Activated CD8-positive, alpha-beta T cell treated with anti-CD3 and anti-CD28 coated beads for 36 hours (primary cell): Measurements from ENCODE around the gene RPS6KA3. TPM values are rescaled to one million over a fixed set of nuclear protein-coding genes. Genes with fewer than 3 reads are reported as not detected.
"Not testable (repeated sequence)": the region's sequence is repeated elsewhere in the genome, so short reads cannot be mapped to it uniquely, and the experiment has no call there.

Experiments used
- ATAC-seq: fragments of 200-7000 bp; cut with Tn5 transposase; one replicate; pipeline ENCODE4 v1.10.0; 2021; ENCODE audit warnings: mild to moderate bottlenecking, moderate library complexity
- CTCF ChIA-PET: fragments of 350-600 bp; sonication (Branson Sonifier 250); formaldehyde crosslinking; loops from one replicate; lab custom pipeline; 2021; ENCODE audit warnings: antibody characterized with exemption; lab: Charles Lee
- POLR2A ChIA-PET: fragments of 350-600 bp; sonication (Branson Sonifier 250); formaldehyde crosslinking; loops from one replicate; lab custom pipeline; 2021; ENCODE audit warnings: antibody characterized with exemption; lab: Charles Lee
- DNase-seq: peaks from one replicate; pipeline ENCODE4 v3.0.0-alpha.2; 2020
- H3K27ac Mint-ChIP-seq: one replicate; pipeline ENCODE4 v1.8.0; 2021; ENCODE audit warnings: mild to moderate bottlenecking, mixed read lengths
- H3K27me3 Mint-ChIP-seq: one replicate; pipeline ENCODE4 v1.8.0; 2021; ENCODE audit warnings: mixed read lengths
- H3K36me3 Mint-ChIP-seq: one replicate; pipeline ENCODE4 v1.8.0; 2021; ENCODE audit warnings: low read depth, mixed read lengths
- H3K4me1 Mint-ChIP-seq: one replicate; pipeline ENCODE4 v1.8.0; 2021; ENCODE audit warnings: low read depth, mixed read lengths
- H3K4me3 Mint-ChIP-seq: one replicate; pipeline ENCODE4 v1.8.0; 2021; ENCODE audit warnings: mild to moderate bottlenecking, moderate library complexity, mixed read lengths
- H3K9me3 Mint-ChIP-seq: one replicate; pipeline ENCODE4 v1.8.0; 2021; ENCODE audit warnings: mixed read lengths
- intact Hi-C: fragments of 100-400 bp; cut with micrococcal nuclease; formaldehyde crosslinking; loops from one replicate; pipeline ENCODE4 v1.10.0; 2022
- total RNA-seq, 2 experiments: library from RNA; stranded (reverse); gene quantifications; one replicate each; pipeline ENCODE4 v1.2.3, GENCODE V29; 2021
- TF ChIP-seq, protein P1 (sequence below): fragments of 200-600 bp; IDR thresholded peaks from one replicate; pipeline ENCODE4 v1.8.0; 2022; ENCODE audit warnings: antibody characterized with exemption, mild to moderate bottlenecking

Gene RPS6KA3
- total RNA-seq, 2 experiments from 2014 or later: 52.6 to 56.9 TPM

DNA sequence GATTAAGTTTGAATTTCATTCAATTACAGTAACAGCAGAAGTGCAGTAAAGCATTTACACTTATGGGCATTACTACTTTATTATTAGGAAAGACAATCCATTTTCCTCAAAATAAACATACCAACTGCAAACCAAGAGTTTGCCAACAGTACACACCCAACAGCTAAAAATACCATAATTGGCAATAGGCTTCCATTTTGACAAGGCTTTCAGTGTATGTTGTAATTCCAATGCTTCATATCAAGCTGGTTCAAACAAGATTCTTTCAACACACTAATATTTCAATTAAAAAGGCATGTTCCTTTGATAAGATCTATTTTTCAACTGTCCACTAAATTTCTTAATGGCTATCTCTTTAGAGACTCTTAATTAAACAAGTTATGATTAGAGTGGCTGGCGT is 137.2 kb downstream of the RPS6KA3 start:
- Mint-ChIP-seq H3K27ac (no peak overlapping the region), H3K9me3 (no peaks in the 10 kb centered on the region), H3K27me3 (no peaks in the 10 kb centered on the region), H3K4me1 (peaks cover 2% of the 10 kb centered on the region), H3K4me3 (no peak overlapping the region), H3K36me3 (peaks cover 16% of the 10 kb centered on the region)
- no peak for ATAC-seq
- DNase-seq: no peak
- ChIA-PET CTCF (no interaction called here), POLR2A (no interaction called here)
- intact Hi-C loops: no loop called here
- TF ChIP-seq, protein P1, sequence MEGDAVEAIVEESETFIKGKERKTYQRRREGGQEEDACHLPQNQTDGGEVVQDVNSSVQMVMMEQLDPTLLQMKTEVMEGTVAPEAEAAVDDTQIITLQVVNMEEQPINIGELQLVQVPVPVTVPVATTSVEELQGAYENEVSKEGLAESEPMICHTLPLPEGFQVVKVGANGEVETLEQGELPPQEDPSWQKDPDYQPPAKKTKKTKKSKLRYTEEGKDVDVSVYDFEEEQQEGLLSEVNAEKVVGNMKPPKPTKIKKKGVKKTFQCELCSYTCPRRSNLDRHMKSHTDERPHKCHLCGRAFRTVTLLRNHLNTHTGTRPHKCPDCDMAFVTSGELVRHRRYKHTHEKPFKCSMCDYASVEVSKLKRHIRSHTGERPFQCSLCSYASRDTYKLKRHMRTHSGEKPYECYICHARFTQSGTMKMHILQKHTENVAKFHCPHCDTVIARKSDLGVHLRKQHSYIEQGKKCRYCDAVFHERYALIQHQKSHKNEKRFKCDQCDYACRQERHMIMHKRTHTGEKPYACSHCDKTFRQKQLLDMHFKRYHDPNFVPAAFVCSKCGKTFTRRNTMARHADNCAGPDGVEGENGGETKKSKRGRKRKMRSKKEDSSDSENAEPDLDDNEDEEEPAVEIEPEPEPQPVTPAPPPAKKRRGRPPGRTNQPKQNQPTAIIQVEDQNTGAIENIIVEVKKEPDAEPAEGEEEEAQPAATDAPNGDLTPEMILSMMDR: no peak

DNA sequence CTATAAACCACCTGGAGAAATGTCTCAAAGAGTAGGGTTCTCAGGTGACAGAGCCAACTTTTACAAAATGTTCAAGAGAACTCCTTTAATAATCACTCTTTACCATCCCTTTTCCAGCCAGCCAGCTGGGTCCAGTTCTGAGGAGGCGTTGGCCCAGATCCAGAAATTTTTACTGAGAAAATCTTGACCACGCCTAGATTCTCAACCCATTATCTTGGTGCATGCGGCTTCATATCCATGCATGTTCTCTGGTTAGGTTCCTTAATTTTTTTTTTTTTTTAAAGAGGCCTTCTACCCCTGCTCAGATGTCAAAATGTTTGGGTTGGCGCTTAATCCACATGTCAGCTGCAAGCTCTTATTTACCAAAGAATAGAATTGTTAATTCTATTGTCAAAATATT is 138.0 kb downstream of the RPS6KA3 start:
- H3K27ac Mint-ChIP-seq: no peak overlapping the region
- no peak for DNase-seq
- TF ChIP-seq, protein P1: no peak
- peaks cover 2% of the 10 kb centered on the region for H3K4me1 Mint-ChIP-seq
- H3K27me3 Mint-ChIP-seq: no peaks in the 10 kb centered on the region
- intact Hi-C loops: no loop called here
- peaks cover 13% of the 10 kb centered on the region for H3K36me3 Mint-ChIP-seq
- H3K9me3 Mint-ChIP-seq: no peaks in the 10 kb centered on the region
- POLR2A ChIA-PET: interaction anchor here (0.6 kb wide), 1 partner anchor 10 kb away, joined by 3 read pairs; no protein-coding TSS in a partner anchor
- CTCF ChIA-PET: interaction anchor here (1.8 kb wide), 1 partner anchor 224 kb away, joined by 4 read pairs; no protein-coding TSS in a partner anchor
- H3K4me3 Mint-ChIP-seq: no peak overlapping the region
- no peak for ATAC-seq

DNA sequence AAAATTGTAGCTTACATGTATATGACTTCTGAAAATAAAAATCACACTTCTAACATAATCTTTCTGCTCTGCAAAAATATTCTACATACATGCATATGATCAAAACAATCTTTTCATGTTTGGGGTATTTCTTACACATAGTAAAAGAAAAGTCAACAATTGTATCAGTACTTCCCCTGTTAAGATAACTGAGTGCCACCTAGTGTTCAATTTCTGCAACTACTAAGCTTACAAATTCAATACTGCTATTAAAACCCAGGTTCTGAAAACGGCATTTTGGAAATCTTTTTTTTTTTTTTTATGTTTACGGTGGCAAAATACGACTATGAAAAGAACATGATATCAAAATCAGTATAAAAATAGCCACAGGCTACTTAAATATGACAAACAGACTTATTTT is 139.3 kb downstream of the RPS6KA3 start:
- DNase-seq, H3K9me3 Mint-ChIP-seq, H3K27ac Mint-ChIP-seq, intact Hi-C loops, H3K4me1 Mint-ChIP-seq, H3K4me3 Mint-ChIP-seq, POLR2A ChIA-PET, H3K36me3 Mint-ChIP-seq, H3K27me3 Mint-ChIP-seq: not testable (repeated sequence)
- CTCF ChIA-PET: interaction anchor here (1.8 kb wide), 1 partner anchor 223 kb away, joined by 4 read pairs; no protein-coding TSS in a partner anchor
- peak; percentile 49 for ATAC-seq

DNA sequence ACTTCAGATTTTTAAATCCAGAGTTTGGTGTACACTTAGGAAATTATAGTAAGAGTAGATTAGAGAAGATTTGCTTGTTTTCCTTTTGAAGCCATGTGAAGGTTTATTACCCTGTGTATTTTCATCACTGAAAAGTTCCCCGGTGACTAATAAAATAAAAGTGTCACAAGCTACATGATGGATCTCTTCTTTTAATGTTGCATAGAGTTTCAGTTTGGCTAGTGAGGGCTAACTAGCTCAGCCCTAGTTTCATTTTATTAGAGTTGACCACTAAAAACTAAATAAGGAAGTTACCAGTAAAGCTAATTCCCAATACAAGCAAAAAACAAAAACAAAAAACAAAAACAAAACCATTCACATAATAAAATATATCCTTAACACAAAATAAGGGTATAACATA is 139.9 kb downstream of the RPS6KA3 start:
- ATAC-seq, H3K36me3 Mint-ChIP-seq, H3K27ac Mint-ChIP-seq, H3K9me3 Mint-ChIP-seq, H3K27me3 Mint-ChIP-seq, intact Hi-C loops, POLR2A ChIA-PET, H3K4me3 Mint-ChIP-seq, CTCF ChIA-PET, DNase-seq, H3K4me1 Mint-ChIP-seq: not testable (repeated sequence)

DNA sequence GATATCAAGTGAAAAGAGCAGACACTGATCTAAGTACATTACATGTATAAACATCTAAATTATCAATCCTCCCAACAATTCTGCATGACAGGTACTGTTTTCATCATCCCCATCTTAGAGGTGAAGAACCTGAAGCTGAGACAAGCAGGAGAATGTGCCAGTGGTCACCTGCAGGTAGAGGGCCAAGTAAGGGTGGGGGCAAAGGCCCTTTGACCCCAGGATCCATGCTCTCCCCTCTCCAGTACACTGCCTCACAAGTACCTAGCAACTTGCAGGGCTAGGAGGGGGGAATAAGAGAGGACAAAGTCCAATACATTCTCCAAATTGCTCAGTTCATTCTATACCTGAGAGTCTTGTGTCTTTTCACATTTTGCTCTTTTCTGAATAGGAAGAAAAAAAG is 141.7 kb downstream of the RPS6KA3 start:
- H3K27ac Mint-ChIP-seq: no peak overlapping the region
- peaks cover 5% of the 10 kb centered on the region for H3K36me3 Mint-ChIP-seq
- intact Hi-C loops: no loop called here
- no peak overlapping the region for H3K4me3 Mint-ChIP-seq
- ATAC-seq (no peak), DNase-seq (no peak)
- no peaks in the 10 kb centered on the region for H3K4me1 Mint-ChIP-seq
- H3K9me3 Mint-ChIP-seq: no peaks in the 10 kb centered on the region
- CTCF ChIA-PET: no interaction called here
- POLR2A ChIA-PET: no interaction called here
- TF ChIP-seq, protein P1: no peak
- H3K27me3 Mint-ChIP-seq: no peaks in the 10 kb centered on the region

DNA sequence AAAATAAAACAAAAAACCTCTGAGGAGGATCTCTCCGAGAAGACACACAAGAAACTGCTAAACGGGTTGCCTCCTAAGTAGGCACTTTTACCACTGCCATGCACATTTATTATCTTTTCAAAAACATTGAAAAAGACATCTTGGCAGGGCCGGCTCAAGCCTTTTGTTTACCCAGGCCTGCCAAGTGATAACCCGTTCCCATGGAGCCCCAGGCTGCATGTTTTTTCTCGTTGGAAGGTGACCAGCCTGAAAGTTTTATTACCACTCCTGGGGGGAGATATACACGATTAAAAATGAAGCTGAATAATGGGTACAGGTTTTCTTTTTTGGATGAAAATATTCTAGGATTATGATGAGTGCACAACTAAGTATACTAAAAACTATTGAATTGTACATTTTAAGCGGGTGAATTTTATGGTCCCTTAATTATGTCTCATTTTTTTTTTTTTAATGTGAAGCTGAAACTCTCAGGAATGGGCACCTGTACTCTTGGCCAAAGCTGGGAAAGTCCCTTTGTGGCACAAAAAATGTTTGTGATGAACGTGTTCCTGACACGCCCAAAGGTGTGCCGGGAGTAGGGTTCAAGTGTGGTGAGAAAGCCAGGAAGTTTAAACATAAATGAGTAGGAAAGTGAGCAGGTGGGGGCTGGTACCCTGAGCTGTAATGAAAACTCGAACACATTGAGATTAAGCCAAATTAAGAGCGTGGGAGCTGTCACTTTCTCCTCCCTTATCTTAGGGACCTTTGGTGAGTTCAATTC is 148.5 kb downstream of the RPS6KA3 start:
- Mint-ChIP-seq H3K4me3 (no peak overlapping the region), H3K4me1 (peaks cover 2% of the 10 kb centered on the region), H3K9me3 (no peaks in the 10 kb centered on the region), H3K27me3 (peaks cover 13% of the 10 kb centered on the region), H3K36me3 (no peaks in the 10 kb centered on the region), H3K27ac (no peak overlapping the region)
- ChIA-PET POLR2A (interaction anchor here (0.5 kb wide), 1 partner anchor 10 kb away, joined by 3 read pairs; no protein-coding TSS in a partner anchor), CTCF (interaction anchor here (1.1 to 1.2 kb wide), 2 partner anchors 54 to 56 kb away, joined by 3 to 4 read pairs; no protein-coding TSS in a partner anchor)
- TF ChIP-seq, protein P1: no peak
- DNase-seq (no peak), ATAC-seq (no peak)
- intact Hi-C loops: no loop called here
